ENCODE measurements around the gene CTXN1. TPM values are rescaled to one million over a fixed set of nuclear protein-coding genes. Genes with fewer than 3 reads are reported as not detected.
"Not testable (repeated sequence)": the region's sequence is repeated elsewhere in the genome, so short reads cannot be mapped to it uniquely, and the experiment has no call there.

The CTXN1 gene
- polyA plus RNA-seq, 4 donors: 11.8 to 41.7 (median 28.4) TPM

DNA sequence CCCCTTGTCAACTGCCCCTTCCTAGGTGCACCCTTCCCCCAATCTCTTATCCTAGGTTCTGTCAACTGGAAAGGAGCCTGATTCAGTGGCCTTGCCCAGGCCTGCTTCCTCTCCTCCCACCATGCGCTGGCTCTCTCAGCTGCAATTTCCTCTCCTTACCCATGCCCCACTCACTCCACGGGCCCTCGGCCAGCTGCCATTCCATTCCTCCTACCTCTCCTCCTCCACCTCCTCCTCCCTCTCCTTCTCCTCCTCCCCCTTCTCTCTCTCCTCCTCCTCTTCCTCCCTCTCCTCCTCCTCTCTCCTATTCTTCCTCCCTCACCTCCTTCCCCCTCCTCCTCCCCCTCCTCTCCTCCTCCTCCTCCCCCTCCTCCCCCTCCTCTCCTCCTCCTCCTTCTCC, 27.1 kb upstream of the CTXN1 start:
- no peak for DNase-seq (ENCODE audit: low read depth in 4 of 4, low spot score in 2 of 4)

DNA sequence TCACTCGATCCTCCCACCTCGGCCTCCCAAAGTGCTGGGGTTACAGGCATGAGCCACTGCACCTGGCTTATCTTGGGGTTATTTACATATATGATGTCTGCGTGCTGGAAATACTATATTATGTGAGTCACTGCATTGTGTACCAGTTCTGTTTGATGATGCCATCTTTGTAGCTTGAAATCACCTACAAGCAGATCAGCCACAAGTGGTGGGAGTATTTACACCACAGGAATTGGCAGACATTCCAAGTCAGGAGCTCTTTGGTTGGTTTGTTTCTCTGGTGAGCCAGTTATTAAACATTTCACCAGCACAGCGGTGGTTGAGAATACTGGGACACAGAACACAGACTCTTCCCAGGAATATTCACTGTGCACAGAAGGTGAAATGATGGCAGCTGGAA, 22.0 kb upstream of the CTXN1 start:
- no peak for DNase-seq (ENCODE audit: low read depth in 4 of 4, low spot score in 2 of 4)

DNA sequence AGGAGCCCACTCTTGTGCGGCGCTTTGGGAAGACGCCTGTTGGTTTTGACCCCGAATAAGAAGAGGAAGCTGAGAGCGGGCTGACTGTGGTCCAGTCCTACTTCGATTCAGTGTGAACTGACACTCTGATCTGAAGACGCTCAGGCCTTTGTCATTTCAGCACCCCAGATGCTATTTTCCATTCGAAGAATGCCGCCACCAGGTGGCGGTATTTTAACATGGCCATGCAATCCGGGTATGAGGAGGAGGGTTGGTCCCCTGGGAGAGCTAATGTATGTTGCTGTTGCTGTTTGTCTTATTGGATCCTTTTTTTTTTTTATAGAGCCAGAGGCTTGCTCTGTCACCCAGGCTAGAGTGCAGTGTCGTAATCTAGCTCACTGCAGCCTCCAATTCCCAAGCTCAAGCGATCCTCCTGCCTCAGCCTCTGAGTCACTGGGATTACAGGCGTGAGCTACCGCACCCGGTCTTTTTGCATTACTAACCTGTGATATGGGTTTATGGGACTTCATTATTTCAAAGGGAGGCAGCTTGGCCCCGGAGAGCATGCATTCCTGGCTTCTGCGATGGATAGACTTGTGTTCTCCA, 18.3 kb upstream of the CTXN1 start:
- DNase-seq (ENCODE audit: low read depth in 4 of 4, low spot score in 2 of 4): peak; percentile 80 to 93 (median 88)

DNA sequence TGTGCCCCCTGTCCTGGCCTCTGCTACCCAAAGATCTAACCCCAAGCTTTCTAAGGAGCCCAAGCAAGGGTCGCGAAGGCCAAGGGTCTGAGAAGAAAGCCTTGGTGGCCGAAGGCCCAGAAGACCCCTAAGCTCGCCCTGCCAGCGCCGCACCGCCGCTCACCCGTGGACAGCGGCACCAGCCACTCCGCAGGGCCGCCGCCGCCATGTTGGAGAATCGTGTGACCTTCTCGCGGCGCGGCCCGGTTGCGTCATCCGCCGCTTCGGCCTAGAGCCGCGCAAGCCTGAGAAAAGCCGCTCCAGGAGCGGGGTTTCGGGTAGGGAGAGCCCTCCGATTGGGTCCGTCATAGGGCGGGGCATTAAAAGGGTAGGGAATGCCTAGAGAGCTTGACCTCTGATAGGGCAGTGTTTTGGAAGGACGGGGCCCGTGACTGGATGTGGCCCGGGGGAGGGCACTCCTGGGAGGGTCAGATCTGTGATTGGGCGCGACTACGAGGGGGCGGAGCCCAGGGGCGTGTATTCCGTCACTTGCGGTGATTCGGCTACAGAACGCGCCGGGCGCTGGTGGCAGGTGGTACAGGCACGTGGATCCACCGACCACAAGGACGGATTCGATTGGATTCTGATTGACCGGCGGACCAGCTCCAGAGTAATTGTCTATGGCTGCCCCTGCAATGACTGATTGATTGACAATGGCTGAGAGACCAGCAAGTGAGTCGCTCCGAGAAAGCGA, 17.7 kb upstream of the CTXN1 start, which contains the start of gene TIMM44:
TIMM44 (minus strand) TSS at position 223 of the 733 bp plus-strand sequence; CDS start at position 208, 15 bp downstream.
- DNase-seq (ENCODE audit: low read depth in 4 of 4, low spot score in 2 of 4): peak; percentile 95 to 97 (median 96)

DNA sequence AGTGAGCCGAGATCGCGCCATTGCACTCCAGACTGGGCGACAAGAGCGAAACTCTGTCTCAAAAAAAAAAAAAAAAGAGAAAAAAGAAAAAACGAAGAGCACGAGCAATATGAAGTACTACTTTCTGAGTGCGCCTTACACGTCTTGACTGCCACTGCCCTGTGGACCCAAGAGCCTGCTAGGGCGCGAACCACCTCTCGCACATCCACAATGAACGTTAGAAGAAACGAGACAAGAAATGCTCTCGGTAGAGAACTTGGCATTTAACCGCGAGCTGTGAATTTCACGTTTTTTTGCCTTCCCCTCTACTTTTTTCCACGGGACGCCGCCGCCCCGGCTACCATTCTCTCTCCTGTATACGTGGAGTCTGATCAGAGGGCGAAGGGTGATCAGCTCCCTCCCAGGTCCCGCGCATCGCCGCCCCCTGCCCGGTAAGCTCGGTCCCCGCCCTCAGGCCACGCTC, 17.1 kb upstream of the CTXN1 start:
- no peak for DNase-seq (ENCODE audit: low read depth in 4 of 4, low spot score in 2 of 4)

DNA sequence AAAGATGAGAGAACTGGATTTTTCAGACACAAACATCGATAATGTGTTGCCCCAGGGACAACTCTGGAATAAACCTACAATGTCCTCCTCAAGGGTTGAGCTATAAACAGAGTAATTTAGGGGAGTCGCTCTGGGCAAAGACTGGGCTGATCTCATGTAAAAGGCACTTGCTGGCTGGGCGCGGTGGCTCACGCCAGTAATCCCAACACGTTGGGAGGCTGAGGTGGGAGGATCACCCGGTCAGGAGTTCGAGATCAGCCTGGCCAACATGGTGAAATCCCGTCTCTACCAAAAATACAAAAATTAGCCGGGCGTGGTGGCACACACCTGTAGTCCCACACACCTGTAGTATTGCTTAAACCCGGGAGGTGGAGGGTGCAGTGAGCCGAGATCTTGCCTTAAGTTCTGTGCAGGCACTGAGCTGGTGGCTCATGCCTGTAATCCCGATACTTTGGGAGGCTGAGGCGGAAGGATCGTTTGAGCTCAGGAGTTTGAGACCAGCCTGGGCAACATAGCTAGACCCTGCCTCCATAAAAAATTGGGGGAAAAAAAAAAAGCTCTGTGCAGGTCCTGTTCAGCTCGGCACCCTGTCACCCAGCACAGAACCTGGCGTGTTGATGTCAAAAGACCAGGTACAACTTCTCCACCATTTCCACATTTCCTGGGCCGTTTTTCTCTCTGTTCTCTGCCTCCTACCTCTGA, 16.1 kb upstream of the CTXN1 start:
- DNase-seq (ENCODE audit: low read depth in 4 of 4, low spot score in 2 of 4): no peak

DNA sequence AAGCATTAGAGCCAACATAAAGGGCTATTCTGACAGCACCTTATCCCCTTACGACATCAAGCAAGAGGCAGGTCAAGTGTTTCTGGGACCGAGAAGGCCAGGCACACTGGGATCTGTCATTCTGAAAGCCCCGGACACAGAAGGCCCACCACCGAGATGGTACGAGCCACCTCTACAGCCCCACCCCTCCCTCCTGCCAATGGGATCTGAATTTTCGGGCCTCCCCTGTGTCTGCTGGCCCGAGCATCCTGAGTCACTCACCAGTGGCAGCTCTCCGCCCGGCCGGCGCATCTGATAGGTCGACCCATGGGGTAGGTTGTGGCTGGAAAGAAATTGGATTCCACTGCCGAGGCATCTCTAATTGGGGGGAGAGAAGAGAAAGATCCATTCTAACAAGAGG, 14.9 kb upstream of the CTXN1 start:
- no peak for DNase-seq (ENCODE audit: low read depth in 4 of 4, low spot score in 2 of 4)

DNA sequence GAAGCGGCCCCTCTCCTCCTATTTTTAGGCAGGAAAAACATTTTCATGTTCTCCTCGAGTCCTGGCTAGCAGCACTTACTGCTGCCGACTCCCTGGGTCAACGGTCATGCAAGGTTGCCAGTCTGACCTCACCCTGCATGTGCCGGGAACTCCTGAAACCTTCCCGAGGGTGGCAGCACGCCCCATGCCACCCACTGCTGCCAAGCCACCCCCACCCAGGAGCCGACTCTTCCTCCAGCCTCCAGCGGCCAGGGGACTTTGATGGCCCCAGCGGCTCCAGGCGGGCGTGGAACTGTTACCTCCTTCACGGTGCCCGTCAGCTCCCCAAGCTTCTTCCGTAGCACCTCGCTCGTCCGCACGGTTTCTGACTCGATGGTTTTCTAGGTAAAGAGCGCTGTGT, 8.8 kb upstream of the CTXN1 start:
- no peak for DNase-seq (ENCODE audit: low read depth in 4 of 4, low spot score in 2 of 4)

DNA sequence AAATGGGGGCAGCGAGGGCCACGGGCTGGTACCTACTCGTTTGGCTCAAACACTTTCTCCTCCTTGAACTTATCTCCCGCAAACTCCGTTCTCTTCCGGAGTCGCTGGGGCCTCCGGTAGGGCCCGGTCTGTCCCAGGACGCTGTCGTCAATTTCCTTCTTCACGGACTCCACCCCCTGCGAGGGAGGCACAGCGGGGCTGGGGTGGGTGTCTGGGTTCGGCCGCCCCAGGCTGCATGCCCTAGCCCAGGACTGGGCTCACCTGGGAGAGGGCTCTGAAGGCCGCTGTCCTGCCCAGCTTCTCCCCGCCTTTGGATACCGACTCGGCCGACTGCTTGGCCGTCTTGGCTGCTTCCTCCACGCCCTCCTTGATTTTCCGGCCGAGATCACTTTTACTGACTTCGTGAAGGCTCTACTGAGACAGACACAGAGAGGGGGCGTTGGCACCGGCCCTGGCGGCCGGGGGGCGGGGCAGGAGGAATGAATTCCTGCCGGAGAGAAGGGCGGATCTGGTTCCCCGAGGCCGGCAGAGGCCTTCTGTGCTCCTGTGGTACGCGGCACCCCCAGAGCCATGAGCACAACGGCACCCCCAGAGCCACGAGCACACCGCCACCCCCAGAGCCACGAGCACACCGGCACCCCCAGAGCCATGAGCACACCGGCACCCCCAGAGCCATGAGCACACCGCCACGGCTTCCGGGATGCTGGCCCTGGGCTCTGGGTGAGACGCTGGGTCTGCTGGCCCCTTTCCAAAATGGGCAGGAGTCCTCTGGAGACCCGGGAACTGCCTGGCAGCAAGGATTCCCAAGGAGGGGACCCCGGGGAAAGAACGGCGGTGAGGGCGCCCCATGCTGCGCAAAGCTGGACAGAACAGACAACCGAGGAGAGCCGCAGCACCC, 8.1 kb upstream of the CTXN1 start:
- DNase-seq (ENCODE audit: low read depth in 4 of 4, low spot score in 2 of 4): no peak

DNA sequence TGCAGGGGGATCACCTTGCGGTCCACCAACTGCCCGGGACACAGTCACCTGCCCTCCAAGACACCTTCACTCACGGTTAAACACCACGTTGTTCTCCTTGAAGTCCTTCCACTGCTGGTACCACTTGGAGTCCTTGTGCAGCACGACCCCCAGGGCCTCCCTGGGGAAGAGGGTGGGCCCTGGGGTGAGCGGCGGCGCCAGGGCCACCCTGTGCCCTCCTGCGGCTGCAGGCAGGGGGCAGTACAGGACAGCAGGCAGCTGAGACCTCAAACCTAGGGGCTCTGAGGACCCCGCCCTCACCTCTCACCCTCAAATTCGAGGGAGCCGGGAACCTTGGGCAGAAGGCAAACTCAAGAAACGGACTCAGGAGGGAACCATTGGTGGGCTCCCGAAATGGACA, 7.5 kb upstream of the CTXN1 start:
- no peak for DNase-seq (ENCODE audit: low read depth in 4 of 4, low spot score in 2 of 4)

DNA sequence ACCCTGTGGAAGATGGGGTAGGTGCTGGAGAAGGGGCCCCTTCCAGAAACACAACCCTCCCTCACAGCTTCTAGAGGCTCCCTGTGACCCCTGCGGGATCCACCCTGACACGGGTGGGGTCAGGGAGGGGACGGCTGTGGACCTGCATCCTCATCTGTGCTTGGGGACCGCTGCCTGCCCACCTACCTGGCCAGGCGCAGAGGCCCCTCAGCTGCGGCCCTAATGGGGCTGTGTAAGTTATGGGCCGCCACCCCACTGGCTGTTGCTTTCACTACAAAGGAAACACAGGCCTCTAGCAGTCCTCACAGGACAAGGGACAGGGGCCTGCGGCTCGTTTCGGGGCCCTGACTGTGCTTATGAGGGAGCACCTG, 7.0 kb upstream of the CTXN1 start:
- DNase-seq (ENCODE audit: low read depth in 4 of 4, low spot score in 2 of 4): no peak

DNA sequence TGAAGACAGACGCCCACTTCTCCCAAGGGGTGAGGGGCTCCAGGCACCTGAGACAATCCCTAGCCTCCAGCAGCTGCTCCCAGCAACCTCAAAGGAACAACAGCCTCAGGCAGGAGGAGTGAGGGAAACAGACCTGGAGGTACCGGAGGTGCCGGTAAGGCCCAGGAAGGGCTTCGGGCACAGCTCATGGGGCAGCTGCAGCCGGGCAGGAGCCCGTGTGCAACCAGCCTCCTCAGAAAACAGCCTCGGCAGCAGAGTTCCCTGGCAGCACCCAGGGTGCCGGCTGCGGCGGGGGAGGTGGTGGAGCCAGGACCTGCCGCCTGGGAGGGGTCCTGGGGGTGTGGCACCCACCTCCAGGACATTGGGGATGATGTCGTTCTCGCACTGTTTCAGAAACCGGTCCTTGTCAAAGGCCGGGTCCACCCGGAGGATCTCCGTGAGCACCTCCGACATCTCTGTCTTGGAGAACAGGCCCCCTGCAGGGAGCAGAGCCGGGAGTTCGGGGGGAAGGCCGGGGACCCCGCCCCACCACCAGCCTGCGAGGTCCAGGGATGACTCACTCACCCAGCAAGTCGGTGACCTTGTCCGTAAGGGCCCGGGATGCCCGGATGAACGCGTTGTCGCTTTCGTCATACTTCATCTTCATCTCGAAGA, 6.5 kb upstream of the CTXN1 start:
- DNase-seq (ENCODE audit: low read depth in 4 of 4, low spot score in 2 of 4): no peak

DNA sequence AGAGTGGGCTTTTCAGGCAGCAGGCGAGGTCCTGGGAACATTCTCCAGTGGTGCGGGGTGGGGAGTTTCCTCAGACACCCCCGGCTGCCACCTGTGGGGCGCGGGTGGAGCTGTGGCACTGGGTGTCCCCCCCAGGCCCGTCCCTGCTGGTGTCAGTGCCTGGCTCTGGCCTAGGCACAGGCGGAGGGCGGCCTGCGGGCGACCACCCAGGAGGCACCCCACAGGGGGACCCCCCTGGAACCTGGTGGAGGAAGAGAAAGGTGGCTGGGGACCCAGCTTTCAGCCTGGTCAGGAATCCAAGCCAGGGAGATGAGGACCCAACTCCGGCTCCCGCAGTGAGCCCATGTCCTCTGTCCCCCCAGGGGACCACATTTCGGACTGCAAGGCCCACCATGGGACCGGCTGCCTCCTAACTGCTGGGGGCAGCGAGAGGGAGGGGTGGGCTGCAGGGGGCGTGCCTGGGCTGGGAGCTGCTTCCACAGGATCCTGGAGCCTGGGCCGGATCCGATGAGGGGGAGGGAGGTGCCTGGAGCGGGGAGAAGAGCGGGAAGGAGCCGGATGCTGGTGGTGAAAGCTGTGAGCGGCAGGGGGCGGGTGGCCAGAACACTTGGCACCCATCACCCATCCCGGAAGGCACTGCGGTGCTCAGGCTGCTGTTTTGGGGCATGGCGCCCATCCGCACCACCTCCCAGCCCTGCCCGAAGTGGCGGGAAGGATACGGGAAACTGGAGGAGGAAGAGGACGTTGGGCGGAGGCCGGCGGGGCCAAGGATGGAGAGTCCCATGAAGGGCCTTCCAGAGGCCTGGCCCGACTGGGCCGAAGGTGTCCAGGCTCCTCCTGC, 5.5 kb upstream of the CTXN1 start:
- no peak for DNase-seq (ENCODE audit: low read depth in 4 of 4, low spot score in 2 of 4)

DNA sequence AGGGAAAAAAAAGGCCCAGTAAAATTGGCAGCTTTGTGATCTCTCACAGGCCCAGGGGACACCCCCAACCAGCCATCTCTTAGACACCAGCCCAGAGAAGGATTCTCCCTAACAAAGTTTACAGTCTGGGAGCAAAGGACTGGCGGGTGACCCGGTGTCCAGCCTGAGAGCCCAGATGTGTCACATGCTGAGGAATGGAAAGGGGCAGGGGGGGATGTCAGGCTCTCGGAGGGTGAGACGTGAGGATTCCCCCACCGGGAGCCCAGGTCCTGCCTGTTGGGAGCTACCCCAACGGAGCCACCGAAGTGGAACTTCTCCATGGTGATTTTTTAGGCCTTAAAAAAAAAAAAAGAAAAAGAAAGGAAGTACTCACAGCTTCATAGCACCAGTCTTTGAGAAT, 4.8 kb upstream of the CTXN1 start:
- no peak for DNase-seq (ENCODE audit: low read depth in 4 of 4, low spot score in 2 of 4)

DNA sequence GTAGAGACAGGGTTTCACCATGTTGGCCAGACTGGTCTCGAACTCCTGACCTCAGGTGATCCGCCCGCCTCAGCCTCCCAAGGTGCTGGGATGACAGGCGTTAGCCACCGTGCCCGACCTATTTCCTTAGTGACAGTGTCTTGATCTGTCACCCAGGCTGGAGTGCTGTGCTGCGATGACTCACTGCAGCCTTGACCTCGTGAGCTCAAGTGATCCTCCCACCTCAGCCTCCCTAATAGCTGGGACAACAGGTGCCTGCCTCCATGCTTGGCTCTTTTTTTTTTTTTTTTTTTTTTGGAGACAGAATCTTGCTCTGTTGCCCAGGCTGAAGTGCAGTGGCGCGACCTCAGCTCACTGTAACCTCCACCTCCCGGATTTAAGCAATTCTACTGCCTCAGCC, 4.1 kb upstream of the CTXN1 start:
- not testable (repeated sequence) for DNase-seq (ENCODE audit: low read depth in 4 of 4, low spot score in 2 of 4)

DNA sequence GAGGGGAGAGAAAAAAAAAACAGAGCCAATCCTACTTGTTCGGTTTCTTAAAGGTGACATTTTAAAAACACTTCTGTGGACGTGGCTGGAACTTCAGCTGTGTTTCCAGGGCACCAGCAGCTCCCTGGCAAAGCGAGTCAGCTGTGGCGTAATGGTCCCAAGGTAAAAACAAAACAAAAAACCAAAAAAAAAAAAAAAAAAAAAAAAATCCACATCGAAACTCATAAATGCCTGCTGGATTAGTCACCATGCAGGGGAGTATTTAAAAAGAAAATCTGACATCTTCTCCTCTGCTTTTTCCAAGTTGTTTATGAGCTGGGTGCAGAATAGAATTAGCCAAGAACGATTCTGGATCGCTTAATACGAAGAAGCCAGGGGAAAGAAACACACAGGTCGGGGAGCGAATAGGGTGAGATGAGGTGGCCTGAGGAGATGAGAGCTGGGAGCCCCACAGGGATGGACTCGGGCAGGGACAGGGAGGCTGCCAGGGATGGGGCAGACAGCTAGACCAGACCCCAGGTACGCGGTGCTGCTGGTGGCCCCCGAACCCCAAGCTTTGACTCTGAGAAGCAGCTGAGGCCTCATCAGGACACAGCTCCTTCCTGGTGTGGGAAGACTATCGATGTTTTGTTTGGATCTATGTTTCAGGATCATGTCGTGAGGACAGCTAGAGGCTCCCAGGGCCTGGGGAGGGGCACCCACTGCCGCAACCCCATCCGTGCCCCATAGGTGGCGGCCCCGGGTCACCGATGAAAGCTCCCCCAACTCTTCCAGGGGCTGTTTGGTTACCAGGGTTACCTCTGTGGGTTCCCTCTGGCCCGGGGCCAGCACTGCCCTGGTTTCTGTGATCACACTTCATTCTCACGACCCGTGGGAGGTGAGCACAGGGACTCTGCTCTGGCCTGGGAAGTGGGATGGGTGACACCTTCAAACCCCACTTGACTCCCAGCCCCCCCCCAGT, 3.1 kb upstream of the CTXN1 start:
- DNase-seq (ENCODE audit: low read depth in 4 of 4, low spot score in 2 of 4): no peak

DNA sequence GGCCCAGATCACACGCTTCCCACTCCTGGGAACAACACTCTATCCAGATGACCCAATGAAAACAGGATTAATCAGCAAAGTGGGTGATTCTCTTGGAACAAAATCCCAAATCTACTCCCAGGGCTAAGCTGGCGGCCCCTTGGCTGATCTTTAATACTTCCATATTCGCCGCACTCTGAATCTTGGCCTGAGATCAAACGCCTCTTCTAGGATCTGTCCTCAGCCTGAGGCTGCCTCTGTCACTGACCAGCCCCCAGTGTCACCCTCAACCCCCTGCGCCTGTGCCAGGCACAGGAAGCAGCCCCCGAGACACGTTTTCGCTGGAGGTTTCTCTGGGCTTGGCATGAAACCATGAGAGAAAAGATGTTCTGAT, 2.4 kb upstream of the CTXN1 start:
- DNase-seq (ENCODE audit: low read depth in 4 of 4, low spot score in 2 of 4): no peak

DNA sequence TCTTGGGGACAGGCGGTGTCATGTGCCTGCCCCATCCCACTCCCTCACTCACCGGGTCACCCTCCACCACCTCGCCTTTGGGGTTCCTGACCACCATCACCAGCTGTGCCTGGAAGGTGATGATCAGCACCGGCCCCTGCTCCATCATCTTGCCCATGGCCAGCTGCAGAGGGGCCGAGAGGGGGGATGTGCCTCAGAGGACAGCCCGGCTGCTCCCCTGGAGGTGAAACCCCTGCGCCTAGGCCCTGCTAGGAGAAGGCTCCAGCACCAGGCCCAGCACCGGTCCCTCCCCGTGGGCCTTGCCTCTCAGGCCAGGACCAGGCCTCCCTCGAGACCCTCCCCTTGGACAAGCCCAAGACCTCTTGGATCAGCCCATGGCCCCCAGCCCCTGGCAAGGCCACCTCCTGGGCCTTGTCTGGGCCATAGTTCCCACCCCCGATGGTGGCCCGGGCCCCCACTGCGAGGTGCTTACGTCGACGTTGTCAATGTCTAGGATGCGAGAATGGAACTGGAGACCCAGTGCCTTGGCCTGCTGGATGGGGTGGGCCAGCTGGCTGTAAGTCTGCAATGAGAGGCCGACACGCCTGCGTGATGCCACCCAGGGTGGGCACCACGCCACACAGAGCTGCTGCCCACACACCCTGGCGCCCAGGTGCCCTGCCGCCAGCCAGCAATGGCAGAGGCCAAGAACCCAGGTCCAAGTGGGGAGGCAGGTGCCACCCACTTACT, 1.8 kb upstream of the CTXN1 start:
- no peak for DNase-seq (ENCODE audit: low read depth in 4 of 4, low spot score in 2 of 4)
